Ovary (tissue), 3 donors: ENCODE results near the gene DLEU7.

Experiments used
- CTCF ChIP-seq, 3 donors: fragments of 450-650 bp in 2 of 3; fragments of 200-600 bp in 1 of 3; IDR thresholded peaks; one replicate each; pipeline versions ENCODE4 v1.5.1 to v1.8.0; 2016 to 2022; ENCODE audit warnings: antibody characterized with exemption in 3 of 3, mild to moderate bottlenecking in 1 of 3
- EP300 ChIP-seq: sonication (generic); formaldehyde crosslinking; IDR thresholded peaks from one replicate; pipeline ENCODE4 v1.6.1; 2017; ENCODE audit warnings: antibody characterized with exemption
- POLR2A ChIP-seq: fragments of 450-650 bp; IDR thresholded peaks from one replicate; pipeline ENCODE4 v1.6.1; 2017; ENCODE audit warnings: antibody characterized with exemption, mild to moderate bottlenecking, moderate library complexity
- donor health status: DM: no; HTN: no; CAD: no.

DNA sequence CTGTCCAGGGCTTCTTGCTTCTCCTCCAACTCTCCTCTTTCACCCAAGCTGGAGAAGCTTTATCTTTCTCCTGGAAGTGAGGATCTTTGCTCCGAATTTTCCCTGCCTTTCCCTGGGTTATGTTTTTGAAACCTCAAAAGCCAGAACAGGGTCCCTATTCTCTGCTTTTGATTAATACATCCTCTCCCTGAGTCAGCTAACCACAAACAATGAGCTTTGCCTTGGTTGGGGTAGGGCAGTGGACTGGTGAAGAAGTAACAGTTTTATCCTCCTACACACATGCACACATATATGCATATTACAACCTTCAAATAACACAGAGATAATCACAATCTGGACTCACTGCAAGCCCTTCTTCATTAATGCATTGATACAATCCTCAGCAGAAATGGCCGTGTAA lies 44.6 kb downstream of the DLEU7 start:
- no peak for TF ChIP-seq CTCF (IDR thresholded peaks at IDR 0.05)
- TF ChIP-seq EP300: no peak
- TF ChIP-seq POLR2A: no peak
